BE2C (cell line): ENCODE data around the gene AK4.

Experiments used
- DNase-seq: peaks from one replicate; pipeline ENCODE4 v3.0.0-alpha.2; 2020
- H3K27me3 ChIP-seq: fragments of 250-450 bp; sonication (Bioruptor Pico); 2 replicates; pipeline ENCODE4 v1.5.1; 2020; ENCODE audit warnings: mild to moderate bottlenecking
- H3K36me3 ChIP-seq: fragments of 250-450 bp; sonication (Bioruptor Pico); 2 replicates; pipeline ENCODE4 v1.5.1; 2020; ENCODE audit warnings: mild to moderate bottlenecking
- H3K4me1 ChIP-seq: fragments of 250-450 bp; sonication (Bioruptor Pico); 2 replicates; pipeline ENCODE4 v1.5.1; 2020
- H3K4me3 ChIP-seq: 2 replicates; pipeline ENCODE4 v1.5.1; 2011; ENCODE audit warnings: low read depth, low read length
- H3K9me3 ChIP-seq: fragments of 250-450 bp; sonication (Bioruptor Pico); 2 replicates; pipeline ENCODE4 v1.5.1; 2020
- CTCF ChIP-seq: IDR thresholded peaks from 2 replicates; pipeline ENCODE4 v1.5.1; 2012; ENCODE audit warnings: mild to moderate bottlenecking, low read depth, low read length

AK4 gene

DNA sequence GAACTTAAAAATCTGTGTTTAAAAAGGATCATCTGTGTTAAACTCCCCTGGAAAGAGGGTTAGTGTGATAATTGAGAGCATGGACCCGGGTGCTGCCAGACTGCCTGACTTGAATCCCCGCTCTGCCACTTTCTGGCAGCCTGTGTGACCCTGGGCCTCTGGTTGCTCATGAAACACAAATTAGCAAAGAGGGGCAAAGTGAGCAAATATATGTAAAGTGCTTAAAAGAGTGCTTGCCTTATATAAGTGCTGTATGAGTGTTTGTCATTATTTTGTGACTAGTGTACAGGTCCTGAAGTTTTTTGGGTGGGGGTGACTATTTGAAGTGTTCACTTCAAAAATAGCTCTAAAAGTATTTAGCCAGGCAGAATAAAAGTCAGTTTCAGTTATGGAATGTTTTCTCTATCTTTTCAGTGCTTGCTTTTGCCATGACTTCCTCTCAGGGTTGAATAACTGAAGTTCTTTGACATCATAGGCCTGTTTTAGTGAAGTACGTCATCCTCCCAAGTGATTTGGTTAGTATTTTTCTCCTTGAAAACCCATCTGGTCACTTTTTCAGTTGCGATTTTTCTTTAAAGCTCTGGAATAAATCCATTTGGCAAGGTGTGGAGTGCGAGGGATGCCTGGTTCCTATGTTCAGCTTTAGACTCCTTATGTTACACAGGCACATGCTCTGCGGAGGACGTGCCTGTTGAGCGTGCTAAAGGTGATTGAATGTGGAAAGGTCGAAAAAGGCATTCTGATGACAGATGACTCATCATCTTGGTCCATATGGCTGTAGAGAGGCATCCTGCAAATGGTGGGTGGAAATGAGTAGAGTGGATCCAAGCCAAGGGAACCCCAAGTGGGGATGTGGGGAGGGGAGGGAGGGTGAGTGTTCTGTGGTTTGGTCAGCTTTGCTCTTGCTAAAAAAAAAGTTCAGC, 47.8 kb downstream of the AK4 start:
- Histone ChIP-seq H3K36me3 (no peaks in the 10 kb centered on the region), H3K27me3 (no peaks in the 10 kb centered on the region), H3K4me1 (no peaks in the 10 kb centered on the region), H3K9me3 (no peaks in the 10 kb centered on the region), H3K4me3 (no peak overlapping the region)
- no peak for TF ChIP-seq CTCF
- DNase-seq: no peak

DNA sequence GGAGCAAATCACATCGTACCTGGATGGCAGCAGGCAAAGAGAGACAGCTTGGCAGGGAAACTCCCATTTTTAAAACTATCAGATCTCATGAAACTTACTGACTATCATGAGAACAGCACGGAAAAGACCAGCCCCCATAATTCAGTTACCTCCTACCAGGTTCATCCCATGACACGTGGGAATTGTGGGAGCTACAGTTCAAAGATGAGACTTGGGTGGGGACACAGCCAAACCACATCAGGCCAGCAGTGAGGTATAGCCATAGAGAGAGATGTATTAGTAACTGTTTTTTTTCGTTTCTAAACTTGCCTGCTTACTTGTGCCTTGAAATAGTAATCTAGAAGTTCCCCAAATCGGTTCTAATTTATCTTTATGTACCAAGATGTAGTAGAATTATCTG, 48.9 kb downstream of the AK4 start:
- no peak overlapping the region for H3K4me3 ChIP-seq
- H3K4me1 ChIP-seq: no peaks in the 10 kb centered on the region
- no peaks in the 10 kb centered on the region for H3K9me3 ChIP-seq
- TF ChIP-seq CTCF: no peak
- H3K36me3 ChIP-seq: no peaks in the 10 kb centered on the region
- H3K27me3 ChIP-seq: no peaks in the 10 kb centered on the region
- no peak for DNase-seq

DNA sequence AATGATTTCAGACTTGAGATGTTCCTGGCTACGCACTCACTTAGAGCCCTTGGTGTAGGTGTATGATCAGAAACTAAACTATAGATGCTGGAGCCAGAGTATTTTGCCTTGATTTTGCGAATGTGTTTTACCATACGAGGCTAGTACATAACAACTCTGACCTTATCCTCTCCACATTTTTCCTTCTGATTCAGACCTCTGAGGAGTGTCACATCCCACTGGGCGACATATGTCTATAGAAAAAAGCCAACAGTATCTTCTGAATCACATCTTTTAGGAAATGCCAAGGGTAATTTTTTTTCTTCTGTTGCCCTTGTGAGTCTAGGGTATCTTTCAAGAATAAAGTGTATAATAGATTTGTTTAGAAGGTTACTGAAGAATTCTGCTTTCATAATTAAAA, 49.6 kb downstream of the AK4 start:
- no peak for DNase-seq
- H3K9me3 ChIP-seq: no peaks in the 10 kb centered on the region
- TF ChIP-seq CTCF: no peak

DNA sequence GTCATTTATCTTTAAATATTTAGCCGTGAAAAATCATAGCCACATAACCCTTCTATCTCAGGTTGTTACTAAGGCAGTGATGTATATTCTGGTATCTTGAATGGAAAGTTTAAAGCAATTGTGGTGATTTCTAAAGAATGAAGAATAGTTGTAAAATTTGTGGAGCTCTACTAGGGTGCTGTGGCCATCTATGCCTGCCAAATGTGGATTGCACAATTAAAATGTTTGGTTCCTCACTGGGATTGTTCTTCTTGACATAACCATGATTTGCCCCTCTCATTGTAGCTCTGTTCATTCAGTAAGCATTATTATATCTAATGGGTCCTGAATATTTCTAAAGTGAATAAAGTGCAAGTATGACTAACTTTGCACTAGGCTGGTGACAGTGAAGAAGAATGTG, 50.1 kb downstream of the AK4 start:
- no peak for TF ChIP-seq CTCF

More for the DNA sequence above, 49.6 kb downstream of the AK4 start:
- Histone ChIP-seq H3K4me3 (no peak overlapping the region), H3K4me1 (no peaks in the 10 kb centered on the region), H3K27me3 (no peaks in the 10 kb centered on the region), H3K36me3 (no peaks in the 10 kb centered on the region)

GRCh38 chr1:65200411-65200810, 52.4 kb downstream of the AK4 start:
- Histone ChIP-seq H3K27me3 (no peaks in the 10 kb centered on the region), H3K4me3 (no peak overlapping the region), H3K36me3 (no peaks in the 10 kb centered on the region), H3K9me3 (no peaks in the 10 kb centered on the region), H3K4me1 (no peaks in the 10 kb centered on the region)
- no peak for TF ChIP-seq CTCF
- DNase-seq: no peak

More for the DNA sequence above, 50.1 kb downstream of the AK4 start:
- Histone ChIP-seq H3K9me3 (no peaks in the 10 kb centered on the region), H3K36me3 (no peaks in the 10 kb centered on the region), H3K4me3 (no peak overlapping the region), H3K27me3 (no peaks in the 10 kb centered on the region), H3K4me1 (no peaks in the 10 kb centered on the region)
- DNase-seq: no peak

DNA sequence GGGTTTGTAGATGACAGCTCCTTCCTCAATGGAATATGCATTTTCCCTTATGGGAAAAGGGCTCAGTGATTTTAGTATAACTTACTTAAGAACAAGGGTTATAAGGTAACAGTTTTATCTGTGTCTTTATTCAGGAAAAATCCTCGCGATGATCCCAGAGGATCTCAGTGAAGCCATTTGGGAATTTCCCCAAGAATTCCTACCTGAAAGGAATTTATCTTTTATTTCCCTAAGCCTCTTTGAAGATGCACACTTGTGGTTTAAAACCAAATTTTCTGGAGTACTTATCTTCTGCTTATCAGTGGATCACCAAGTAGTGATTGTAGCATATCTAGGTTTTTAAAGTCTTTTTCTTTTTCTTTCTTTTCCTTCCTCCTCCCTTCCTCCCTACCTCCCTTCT, 58.8 kb downstream of the AK4 start:
- DNase-seq: no peak
- Histone ChIP-seq H3K4me3 (no peak overlapping the region), H3K4me1 (no peaks in the 10 kb centered on the region), H3K36me3 (no peaks in the 10 kb centered on the region), H3K27me3 (no peaks in the 10 kb centered on the region), H3K9me3 (no peaks in the 10 kb centered on the region)
- no peak for TF ChIP-seq CTCF
